Vagina (tissue), 2 donors: Measurements from ENCODE around the gene DDX4.

Experiments used
- CTCF ChIP-seq, 3 experiments: fragments of 450-650 bp in 2 of 3; fragments of 200-600 bp in 1 of 3; sonication (generic) in 1 of 3; IDR thresholded peaks; one replicate each; pipeline ENCODE4 v1.5.1; 2017 to 2019; ENCODE audit warnings: antibody characterized with exemption in 3 of 3, mild to moderate bottlenecking in 2 of 3, moderate library complexity in 2 of 3
- POLR2A ChIP-seq, 2 donors: fragments of 450-650 bp; IDR thresholded peaks; one replicate each; pipeline ENCODE4 v1.6.1; 2017; ENCODE audit warnings: antibody characterized with exemption in 2 of 2, mild to moderate bottlenecking in 2 of 2, moderate library complexity in 2 of 2
- POLR2AphosphoS5 ChIP-seq, 2 donors: sonication (generic); formaldehyde crosslinking; IDR thresholded peaks; one replicate each; pipeline ENCODE4 v1.9.0; 2017; ENCODE audit warnings: antibody characterized with exemption in 2 of 2, mild to moderate bottlenecking in 2 of 2, low read depth in 1 of 2; ENCODE audit not compliant: insufficient read depth in 1 of 2

- TF ChIP-seq CTCF (IDR thresholded peaks at IDR 0.05), result no peak
- no peak for TF ChIP-seq POLR2A (IDR thresholded peaks at IDR 0.05)
- no peak for TF ChIP-seq POLR2AphosphoS5 (IDR thresholded peaks at IDR 0.05; ENCODE audit: insufficient read depth in 1 of 2, low read depth in 1 of 2)
These were observed 11.5 kb downstream of the DDX4 start for GRCh38 chr5:55749387-55749786.
